GM19452 (cell line): ENCODE measurements around the gene PRPF38B.
"Not testable (repeated sequence)": the region's sequence is repeated elsewhere in the genome, so short reads cannot be mapped to it uniquely, and the experiment has no call there.

Experiments
- ATAC-seq: cut with Tn5 transposase; IDR thresholded peaks from one replicate; pipeline ENCODE4 v1.9.1; 2021; ENCODE audit not compliant: unreplicated experiment

PRPF38B gene

GRCh38 chr1:108679586-108680213 is 12.4 kb upstream of the PRPF38B start:
- no peak for ATAC-seq

DNA sequence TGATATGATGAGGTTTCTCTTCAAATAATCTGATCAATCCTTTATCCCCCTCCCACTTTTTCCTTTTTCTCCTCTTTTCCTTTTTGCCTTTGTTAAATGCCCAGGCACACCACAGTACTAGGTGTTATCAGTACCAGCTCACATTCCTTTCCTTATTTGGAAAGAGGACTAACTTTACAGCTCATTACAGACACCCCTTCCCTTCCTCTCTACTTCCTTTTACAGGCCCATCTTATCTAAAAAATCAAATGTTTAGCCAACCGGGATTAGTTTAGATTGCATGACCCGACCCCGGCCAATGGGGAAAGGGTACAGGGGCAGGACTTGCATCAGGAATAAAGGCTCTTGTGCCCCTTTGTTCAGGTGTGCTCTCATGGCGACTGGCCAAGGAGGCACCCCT is 10.4 kb upstream of the PRPF38B start:
- ATAC-seq = not testable (repeated sequence)

GRCh38 chr1:108685529-108685928 is 6.6 kb upstream of the PRPF38B start:
- no peak for ATAC-seq

DNA sequence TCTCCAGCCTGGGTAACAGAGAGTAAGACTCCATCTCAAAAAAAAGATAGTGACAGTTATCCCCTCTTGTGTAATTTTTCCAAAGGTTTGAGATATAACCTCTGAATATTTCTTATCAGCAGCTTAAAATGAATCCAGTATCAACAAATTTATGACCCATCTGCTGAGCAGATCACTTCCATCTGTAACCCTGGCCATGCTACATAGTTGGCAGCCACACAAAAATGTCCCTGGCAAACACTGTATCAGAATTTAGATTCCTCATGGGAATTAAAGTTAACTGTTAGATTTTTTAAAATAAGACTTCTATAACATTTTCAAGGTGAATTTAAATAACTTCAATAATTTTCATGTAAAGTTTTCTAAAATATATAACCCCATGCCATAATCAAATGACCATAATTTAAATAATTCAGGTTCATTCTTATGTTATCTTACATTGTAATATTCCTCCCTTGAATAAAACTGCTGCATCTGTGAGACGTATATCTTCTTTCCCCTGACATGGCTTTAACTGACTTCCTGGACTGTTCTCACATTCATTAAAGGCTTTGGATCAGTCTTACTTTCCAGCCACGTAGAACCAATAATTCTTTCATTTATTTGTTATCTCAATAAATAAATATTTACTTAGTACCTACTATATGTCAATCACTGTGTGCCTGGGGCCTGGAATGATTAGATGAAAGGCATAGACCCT is 5.3 kb upstream of the PRPF38B start:
- ATAC-seq = no peak

DNA sequence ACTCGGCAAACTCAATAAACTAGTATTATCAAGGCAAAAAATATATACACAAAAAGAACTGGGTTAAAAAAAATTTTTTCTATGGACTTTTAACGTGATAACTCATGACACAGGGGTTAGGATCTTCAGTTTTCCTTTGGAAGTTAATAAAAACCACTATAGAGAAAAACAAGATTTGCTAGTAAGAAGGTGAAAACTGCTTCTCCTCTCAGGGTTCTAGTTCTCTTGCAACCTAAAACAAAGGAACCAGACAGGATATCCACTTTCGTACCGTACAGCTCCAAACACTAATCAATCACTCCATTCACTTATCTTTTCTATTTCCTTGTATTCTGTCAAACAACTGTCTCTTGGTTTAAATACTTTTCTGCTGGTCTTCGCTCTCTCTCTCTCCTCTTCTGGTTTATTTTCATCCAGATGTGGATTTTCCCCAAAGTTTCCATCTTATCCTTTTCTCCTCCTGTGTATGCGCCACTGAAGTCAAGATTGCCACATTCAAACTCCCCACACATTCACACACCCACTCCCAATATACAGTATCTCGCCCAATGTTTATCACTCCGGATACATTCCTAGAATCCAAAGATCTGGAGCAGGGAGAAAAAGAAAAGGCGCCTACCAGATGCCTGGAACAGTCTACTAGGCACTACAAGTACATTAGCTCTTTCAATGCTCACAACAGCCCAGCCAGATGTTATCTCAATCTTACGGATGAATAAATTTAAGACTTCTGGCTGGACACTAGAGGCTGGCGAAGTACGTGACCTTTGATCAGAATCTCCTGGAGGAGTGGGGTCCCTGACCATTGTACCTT is 775 bp upstream of the PRPF38B start:
- ATAC-seq = peak; percentile 1

DNA sequence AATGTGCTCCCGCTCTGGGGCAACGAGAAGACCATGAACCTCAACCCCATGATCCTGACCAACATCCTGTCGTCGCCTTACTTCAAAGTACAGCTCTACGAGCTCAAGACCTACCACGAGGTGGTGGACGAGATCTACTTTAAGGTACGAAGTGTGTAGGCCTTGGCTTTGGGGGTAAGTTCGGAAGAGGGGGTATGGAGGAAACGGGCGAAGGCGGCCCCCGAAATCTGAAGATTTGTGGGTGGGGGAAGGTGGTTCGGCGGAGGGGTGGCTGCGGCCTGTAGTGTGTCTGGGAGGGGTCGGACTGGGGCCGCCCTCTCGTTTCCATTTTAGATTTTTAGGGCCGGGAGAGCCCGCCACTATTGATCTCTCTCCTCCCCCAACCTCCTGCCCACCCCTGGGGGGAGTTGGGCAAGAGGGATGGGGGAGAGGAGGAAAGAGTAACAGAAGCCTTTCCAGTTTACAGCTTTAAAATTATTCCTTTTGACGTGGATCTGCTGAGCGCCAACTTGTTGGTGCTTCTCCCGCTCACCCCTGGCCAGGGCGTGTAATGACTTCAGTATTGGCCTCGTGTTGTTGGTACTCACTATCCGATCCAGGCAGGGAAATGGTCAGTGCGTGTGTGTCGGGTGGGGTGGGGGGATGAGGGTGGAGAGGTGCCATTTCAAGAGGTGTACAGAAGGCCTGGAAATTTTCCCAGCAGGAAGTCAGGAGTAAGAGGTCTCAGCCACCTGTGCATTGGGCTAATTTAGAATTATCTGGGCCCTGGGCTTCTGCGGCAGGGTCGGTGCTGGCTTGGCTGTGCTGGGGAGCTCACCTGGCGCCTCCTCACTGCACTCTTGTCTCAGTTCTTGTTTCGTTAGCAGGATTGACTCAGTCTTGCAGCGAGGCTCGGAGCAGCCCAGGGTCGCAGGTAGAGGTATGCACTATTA is 880 bp downstream of the PRPF38B start:
- ATAC-seq = peak; percentile 49

GRCh38 chr1:108695535-108695934 is 3.4 kb downstream of the PRPF38B start:
- no peak for ATAC-seq

GRCh38 chr1:108699375-108700332 is 7.5 kb downstream of the PRPF38B start:
- ATAC-seq = no peak

DNA sequence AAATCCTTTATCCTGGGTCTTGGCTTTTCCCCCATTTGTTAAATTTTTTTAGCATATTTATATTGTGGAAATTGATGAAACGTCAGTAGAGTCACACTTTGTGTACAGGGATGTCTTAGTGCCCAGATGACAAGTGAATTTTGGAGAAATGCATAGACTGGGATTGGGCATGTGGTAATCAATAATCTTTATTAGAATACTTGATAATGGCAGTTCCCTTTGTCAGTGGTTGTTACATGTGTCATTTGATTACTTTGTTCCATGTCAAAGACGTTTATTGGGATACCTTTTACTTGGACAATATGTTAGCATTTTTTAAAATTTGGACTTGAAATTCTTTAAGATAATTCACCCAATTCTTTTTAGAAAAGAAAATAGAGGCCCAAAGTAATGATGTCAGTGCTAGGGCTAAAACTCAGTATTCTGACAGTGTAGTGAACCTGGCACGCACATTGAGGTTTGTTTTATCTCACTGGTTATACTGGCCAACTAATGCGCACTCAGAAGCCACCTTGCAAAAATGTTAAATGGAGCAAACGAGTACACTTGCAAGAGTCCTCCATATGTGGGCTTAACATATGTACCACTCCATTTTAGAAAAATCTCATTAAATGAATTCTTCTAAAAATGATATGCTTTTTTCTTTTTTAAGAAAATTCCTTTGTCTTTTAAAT is 9.2 kb downstream of the PRPF38B start:
- no peak for ATAC-seq

- not testable (repeated sequence) for ATAC-seq
Measured at GRCh38 chr1:108702109-108702508, 10.0 kb downstream of the PRPF38B start.

GRCh38 chr1:108703939-108704338 is 11.8 kb downstream of the PRPF38B start:
- ATAC-seq = no peak

GRCh38 chr1:108704496-108704895 is 12.4 kb downstream of the PRPF38B start:
- ATAC-seq = no peak

DNA sequence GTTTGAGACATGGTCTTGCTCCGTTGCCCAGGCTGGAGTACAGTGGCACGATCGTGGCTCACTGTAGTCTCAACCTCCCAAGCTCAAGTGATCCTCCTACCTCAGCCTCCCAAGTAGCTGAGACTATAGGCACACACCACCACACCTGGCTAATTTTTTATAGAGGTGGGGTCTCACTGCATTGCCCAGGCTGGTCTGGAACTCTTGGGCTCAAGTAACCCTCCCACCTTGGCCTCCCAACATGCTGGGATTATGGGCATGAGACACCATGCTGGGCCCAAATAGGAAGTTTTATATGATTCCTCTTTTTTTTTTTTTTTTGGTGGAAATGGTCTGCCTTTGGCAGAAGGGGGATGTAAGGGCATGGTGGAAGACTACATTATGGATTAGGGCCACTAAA is 14.5 kb downstream of the PRPF38B start:
- ATAC-seq = no peak

- ATAC-seq = no peak
Measured at GRCh38 chr1:108708691-108709660, 16.9 kb downstream of the PRPF38B start.

DNA sequence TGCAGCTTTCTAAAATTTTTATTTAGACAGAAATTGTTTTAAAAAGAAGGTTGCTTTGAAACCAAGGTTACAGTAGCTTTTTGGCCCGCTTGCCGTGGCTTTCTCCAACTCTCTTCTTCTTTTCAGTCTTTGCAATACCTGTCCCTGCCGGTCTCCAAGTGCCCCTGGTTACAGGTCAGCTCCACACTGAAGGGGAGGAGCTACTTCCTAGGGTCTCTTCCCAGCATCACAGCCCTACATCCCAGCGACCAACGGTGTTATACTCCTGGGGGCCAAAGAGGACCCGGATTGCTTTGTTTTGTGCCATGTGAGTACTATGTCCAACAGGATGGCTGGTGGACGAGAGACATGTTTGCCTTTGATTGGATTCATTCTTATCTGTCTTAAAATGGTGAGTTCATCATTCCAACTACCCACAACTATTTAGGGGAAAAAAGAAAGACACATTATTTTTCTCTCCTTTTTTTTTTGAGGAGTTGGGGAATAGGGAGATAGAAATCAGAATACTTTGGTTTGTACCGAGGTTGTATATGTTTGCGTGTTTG is 20.6 kb downstream of the PRPF38B start, which contains the start of gene FNDC7:
FNDC7 (plus strand) TSS at position 303 of the 545 bp plus-strand sequence; CDS start at position 329, 26 bp downstream.
- ATAC-seq = no peak

GRCh38 chr1:108715932-108716331 is 23.8 kb downstream of the PRPF38B start:
- ATAC-seq = no peak

DNA sequence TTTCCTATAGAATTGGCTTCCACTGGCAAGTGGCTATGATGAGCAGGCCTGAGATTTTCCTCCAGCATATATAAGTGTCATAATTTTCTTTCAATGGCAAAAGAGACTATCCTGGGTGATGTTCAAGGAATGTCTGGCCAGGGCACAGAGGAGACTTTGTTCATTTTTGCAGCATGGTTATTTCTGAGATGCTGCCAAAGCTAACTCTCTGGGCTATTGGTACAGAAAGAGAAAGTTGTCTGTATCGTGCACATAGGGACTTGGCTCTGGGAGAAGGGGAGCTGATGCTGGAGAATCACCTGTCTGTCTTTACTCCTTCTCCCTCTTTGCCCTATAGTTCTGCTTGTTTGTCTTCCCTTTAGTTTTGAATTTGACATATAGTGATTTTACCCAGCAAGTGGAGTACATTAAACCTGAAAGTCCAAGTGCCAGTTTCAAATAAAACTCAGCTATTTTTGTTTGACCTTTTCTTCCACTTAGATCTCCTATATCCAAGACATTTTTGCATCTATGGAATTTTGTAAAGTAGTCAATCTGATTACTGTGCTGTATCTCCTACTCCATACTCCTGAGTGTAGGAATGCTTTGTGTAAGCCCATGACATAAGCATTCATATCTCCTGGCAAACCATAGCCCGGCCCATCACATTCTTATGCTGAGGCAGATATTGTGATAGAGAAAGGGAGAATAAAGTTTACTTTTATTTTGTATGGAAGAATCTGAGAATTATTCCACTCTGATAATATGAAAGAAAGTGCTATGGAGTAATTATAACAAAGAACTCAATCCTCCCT is 24.5 kb downstream of the PRPF38B start:
- no peak for ATAC-seq
